GM18517 (cell line): ENCODE results near the gene RHOXF2.
"Not testable (repeated sequence)": the region's sequence is repeated elsewhere in the genome, so short reads cannot be mapped to it uniquely, and the experiment has no call there.

Source experiments
- ATAC-seq: cut with Tn5 transposase; IDR thresholded peaks from one replicate; pipeline ENCODE4 v1.9.1; 2021; ENCODE audit warnings: mild to moderate bottlenecking, moderate library complexity; ENCODE audit not compliant: unreplicated experiment

The RHOXF2 gene

GRCh38 chrX:120158313-120158712 is at the start of gene RHOXF2:
RHOXF2 (plus strand) TSS chrX:120158613; CDS start chrX:120158751, 138 bp downstream.
- not testable (repeated sequence) for ATAC-seq

- no peak for ATAC-seq
Observed at GRCh38 chrX:120109378-120109777, 49.0 kb upstream of the RHOXF2 start.

GRCh38 chrX:120111611-120112010 is 46.8 kb upstream of the RHOXF2 start:
- ATAC-seq, result no peak

- ATAC-seq, result no peak
Observed at GRCh38 chrX:120115438-120115963, 42.9 kb upstream of the RHOXF2 start, which contains the start of gene RHOXF1. RHOXF1 (minus strand) TSS chrX:120115913; CDS start chrX:120115862, 51 bp downstream.

GRCh38 chrX:120120223-120120622 is 38.2 kb upstream of the RHOXF2 start:
- ATAC-seq, result no peak

- no peak for ATAC-seq
Observed at GRCh38 chrX:120125444-120125843, 33.0 kb upstream of the RHOXF2 start.

- not testable (repeated sequence) for ATAC-seq
Observed at GRCh38 chrX:120128306-120128846, 30.0 kb upstream of the RHOXF2 start.

GRCh38 chrX:120136128-120136527 is 22.3 kb upstream of the RHOXF2 start:
- no peak for ATAC-seq

GRCh38 chrX:120136840-120137239 is 21.6 kb upstream of the RHOXF2 start:
- ATAC-seq, result no peak

GRCh38 chrX:120137439-120137838 is 21.0 kb upstream of the RHOXF2 start:
- ATAC-seq, result no peak

- no peak for ATAC-seq
Observed at GRCh38 chrX:120140293-120140981, 18.0 kb upstream of the RHOXF2 start.

GRCh38 chrX:120144178-120144844 is 14.1 kb upstream of the RHOXF2 start:
- ATAC-seq, result no peak

GRCh38 chrX:120145295-120145925 is 13.0 kb upstream of the RHOXF2 start:
- ATAC-seq, result no peak

- ATAC-seq, result not testable (repeated sequence)
Observed at GRCh38 chrX:120146323-120146722, 12.1 kb upstream of the RHOXF2 start.

- ATAC-seq, result no peak
Observed at GRCh38 chrX:120147537-120147936, 10.9 kb upstream of the RHOXF2 start.

- not testable (repeated sequence) for ATAC-seq
Observed at GRCh38 chrX:120150109-120150744, 8.2 kb upstream of the RHOXF2 start.

- not testable (repeated sequence) for ATAC-seq
Observed at GRCh38 chrX:120159086-120159485, 673 bp downstream of the RHOXF2 start.

GRCh38 chrX:120193254-120193653 is 34.8 kb downstream of the RHOXF2 start:
- ATAC-seq, result not testable (repeated sequence)

- ATAC-seq, result peak; percentile 74
Observed at GRCh38 chrX:120193720-120194119, 35.3 kb downstream of the RHOXF2 start.

- not testable (repeated sequence) for ATAC-seq
Observed at GRCh38 chrX:120195786-120196185, 37.4 kb downstream of the RHOXF2 start.
